Neural progenitor cell (in vitro differentiated cells): ENCODE results near the gene RHO. TPM values are rescaled to one million over a fixed set of nuclear protein-coding genes. Genes with fewer than 3 reads are reported as not detected.

ENCODE experiments used
- DNase-seq: peaks from one replicate; pipeline ENCODE4 v3.0.0-alpha.2; 2016; ENCODE audit warnings: low spot score
- H2AFZ ChIP-seq: fragments of 200-600 bp; sonication (generic); replicated peaks from 2 replicates; pipeline ENCODE4 v1.6.1; 2016; ENCODE audit warnings: antibody characterized with exemption
- H3F3A ChIP-seq: fragments of 200-600 bp; sonication (generic); 2 replicates; pipeline ENCODE4 v1.6.1; 2016; ENCODE audit warnings: antibody characterized with exemption, low read depth
- H3K27ac ChIP-seq: fragments of 200-600 bp; sonication (generic); 2 replicates; pipeline ENCODE4 v1.5.1; 2016; ENCODE audit warnings: mild to moderate bottlenecking
- H3K27me3 ChIP-seq: fragments of 200-600 bp; sonication (generic); 2 replicates; pipeline ENCODE4 v1.6.1; 2016; ENCODE audit warnings: mild to moderate bottlenecking, moderate library complexity
- H3K36me3 ChIP-seq: fragments of 200-600 bp; sonication (generic); 2 replicates; pipeline ENCODE4 v1.5.1; 2016
- H3K4me1 ChIP-seq: fragments of 200-600 bp; sonication (generic); 2 replicates; pipeline ENCODE4 v1.6.1; 2016; ENCODE audit warnings: mixed run types
- H3K4me2 ChIP-seq: fragments of 200-600 bp; sonication (generic); 2 replicates; pipeline ENCODE4 v1.6.1; 2016
- H3K4me3 ChIP-seq: fragments of 200-600 bp; sonication (generic); 2 replicates; pipeline ENCODE4 v1.5.1; 2016
- H3K79me2 ChIP-seq: fragments of 200-600 bp; sonication (generic); 2 replicates; pipeline ENCODE4 v1.6.1; 2016; ENCODE audit warnings: low read depth
- H3K9ac ChIP-seq: fragments of 200-600 bp; sonication (generic); 2 replicates; pipeline ENCODE4 v1.6.1; 2016
- H3K9me3 ChIP-seq: fragments of 200-600 bp; sonication (generic); 2 replicates; pipeline ENCODE4 v1.5.1; 2016; ENCODE audit warnings: low read depth
- H4K20me1 ChIP-seq: fragments of 200-600 bp; sonication (generic); 2 replicates; pipeline ENCODE4 v1.6.1; 2016; ENCODE audit warnings: low read depth
- H3K27ac Mint-ChIP-seq: 3 replicates; pipeline ENCODE4 v1.8.0; 2021; ENCODE audit warnings: mixed read lengths
- H3K27me3 Mint-ChIP-seq: 2 replicates; pipeline ENCODE4 v1.8.0; 2022; ENCODE audit warnings: low read depth, mild to moderate bottlenecking, inconsistent platforms, moderate library complexity, mixed read lengths; ENCODE audit not compliant: insufficient read depth
- H3K36me3 Mint-ChIP-seq: 3 replicates; pipeline ENCODE4 v1.8.0; 2021; ENCODE audit warnings: mixed read lengths
- H3K4me1 Mint-ChIP-seq: 3 replicates; pipeline ENCODE4 v1.8.0; 2021; ENCODE audit warnings: mixed read lengths
- H3K4me3 Mint-ChIP-seq: 3 replicates; pipeline ENCODE4 v1.8.0; 2021; ENCODE audit warnings: mild to moderate bottlenecking, moderate library complexity, mixed read lengths
- H3K9me3 Mint-ChIP-seq: 3 replicates; pipeline ENCODE4 v1.8.0; 2020; ENCODE audit warnings: mixed read lengths
- CTCF ChIP-seq: fragments of 200-600 bp; sonication (generic); IDR thresholded peaks from 2 replicates; pipeline ENCODE4 v1.5.1; 2017; ENCODE audit warnings: antibody characterized with exemption, mild to moderate bottlenecking
- EZH2 ChIP-seq: fragments of 200-600 bp; sonication (generic); IDR thresholded peaks from 2 replicates; pipeline ENCODE4 v1.6.1; 2017; ENCODE audit warnings: antibody characterized with exemption, mild to moderate bottlenecking, moderate library complexity
- EZH2phosphoT487 ChIP-seq: fragments of 200-600 bp; sonication (generic); IDR thresholded peaks from 2 replicates; pipeline ENCODE4 v1.6.1; 2017; ENCODE audit warnings: antibody characterized with exemption
- total RNA-seq: library from RNA; depleted of rRNA; stranded (reverse); fragments of >200 nt; gene quantifications from 2 replicates; pipeline ENCODE4 v1.2.3, GENCODE V29; 2015; ENCODE audit warnings: low replicate concordance

RHO gene
- total RNA-seq, 1 donor from 2014 or later, result not detected

GRCh38 chr3:129532261-129532660, 3.8 kb downstream of the RHO start:
- Mint-ChIP-seq H3K27ac (peak overlapping the region; percentile 46), H3K4me1 (peaks cover 26% of the 10 kb centered on the region), H3K27me3 (peaks cover 9% of the 10 kb centered on the region), H3K9me3 (peaks cover 2% of the 10 kb centered on the region), H3K36me3 (no peaks in the 10 kb centered on the region), H3K4me3 (no peak overlapping the region)
- H4K20me1 ChIP-seq, result no peaks in the 10 kb centered on the region
- no peak overlapping the region for H3K27ac ChIP-seq
- H3K79me2 ChIP-seq, result no peaks in the 10 kb centered on the region
- no peaks in the 10 kb centered on the region for H3K27me3 ChIP-seq
- no peak overlapping the region for H3K4me3 ChIP-seq
- DNase-seq, result no peak
- no peak overlapping the region for H3K9ac ChIP-seq
- H3K4me1 ChIP-seq, result peaks cover 14% of the 10 kb centered on the region
- H3K9me3 ChIP-seq, result no peaks in the 10 kb centered on the region
- H3F3A ChIP-seq, result no peaks in the 10 kb centered on the region
- TF ChIP-seq EZH2, result no peak
- TF ChIP-seq EZH2phosphoT487, result no peak
- no peak for TF ChIP-seq CTCF
- H3K4me2 ChIP-seq, result no peak overlapping the region
- no peak overlapping the region for H2AFZ ChIP-seq
- no peaks in the 10 kb centered on the region for H3K36me3 ChIP-seq

DNA sequence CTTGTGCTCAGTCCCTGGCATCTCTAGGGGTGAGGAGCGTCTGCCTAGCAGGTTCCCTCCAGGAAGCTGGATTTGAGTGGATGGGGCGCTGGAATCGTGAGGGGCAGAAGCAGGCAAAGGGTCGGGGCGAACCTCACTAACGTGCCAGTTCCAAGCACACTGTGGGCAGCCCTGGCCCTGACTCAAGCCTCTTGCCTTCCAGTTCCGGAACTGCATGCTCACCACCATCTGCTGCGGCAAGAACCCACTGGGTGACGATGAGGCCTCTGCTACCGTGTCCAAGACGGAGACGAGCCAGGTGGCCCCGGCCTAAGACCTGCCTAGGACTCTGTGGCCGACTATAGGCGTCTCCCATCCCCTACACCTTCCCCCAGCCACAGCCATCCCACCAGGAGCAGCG, 5.0 kb downstream of the RHO start:
- no peaks in the 10 kb centered on the region for H4K20me1 ChIP-seq
- H3K36me3 Mint-ChIP-seq, result no peaks in the 10 kb centered on the region
- H3K9me3 ChIP-seq, result no peaks in the 10 kb centered on the region
- no peak overlapping the region for H3K27ac Mint-ChIP-seq
- no peak overlapping the region for H3K4me2 ChIP-seq
- no peaks in the 10 kb centered on the region for H3F3A ChIP-seq
- no peaks in the 10 kb centered on the region for H3K79me2 ChIP-seq
- H3K27me3 ChIP-seq, result no peaks in the 10 kb centered on the region
- H3K9ac ChIP-seq, result no peak overlapping the region
- H3K27me3 Mint-ChIP-seq, result peaks cover 12% of the 10 kb centered on the region
- no peak overlapping the region for H2AFZ ChIP-seq
- DNase-seq, result no peak
- TF ChIP-seq EZH2phosphoT487 (no peak), CTCF (no peak), EZH2 (no peak)
- H3K4me3 ChIP-seq, result no peak overlapping the region
- no peak overlapping the region for H3K27ac ChIP-seq
- peaks cover 14% of the 10 kb centered on the region for H3K4me1 ChIP-seq
- peaks cover 2% of the 10 kb centered on the region for H3K9me3 Mint-ChIP-seq
- peaks cover 26% of the 10 kb centered on the region for H3K4me1 Mint-ChIP-seq
- H3K36me3 ChIP-seq, result no peaks in the 10 kb centered on the region
- no peak overlapping the region for H3K4me3 Mint-ChIP-seq

GRCh38 chr3:129534428-129535027, 6.1 kb downstream of the RHO start:
- Histone ChIP-seq H4K20me1 (no peaks in the 10 kb centered on the region), H3K9ac (no peak overlapping the region), H3F3A (no peaks in the 10 kb centered on the region), H3K4me2 (no peak overlapping the region), H3K4me1 (peaks cover 14% of the 10 kb centered on the region), H3K36me3 (no peaks in the 10 kb centered on the region), H3K4me3 (no peak overlapping the region), H3K27me3 (no peaks in the 10 kb centered on the region), H3K79me2 (no peaks in the 10 kb centered on the region), H3K9me3 (no peaks in the 10 kb centered on the region), H2AFZ (no peak overlapping the region), H3K27ac (no peak overlapping the region)
- Mint-ChIP-seq H3K4me1 (peaks cover 33% of the 10 kb centered on the region), H3K27me3 (peaks cover 12% of the 10 kb centered on the region), H3K9me3 (peaks cover 2% of the 10 kb centered on the region), H3K4me3 (no peak overlapping the region), H3K36me3 (no peaks in the 10 kb centered on the region), H3K27ac (peak overlapping the region; percentile 44)
- DNase-seq, result no peak
- TF ChIP-seq EZH2phosphoT487 (no peak), EZH2 (no peak), CTCF (no peak)
